NCI-H2029 (cell line): Measurements from ENCODE around the gene TEX10.
"Not testable (repeated sequence)": the region's sequence is repeated elsewhere in the genome, so short reads cannot be mapped to it uniquely, and the experiment has no call there.

Experiments
- DNase-seq: peaks from one replicate; lab custom pipeline; 2025; lab: John Stamatoyannopoulos, UW

Gene TEX10

GRCh38 chr9:100352727-100353505 lies at the start of gene TEX10:
Gene TEX10, minus strand, starts transcription at chr9:100352942. Its CDS starts 3,579 bp downstream, at chr9:100349363.
- DNase-seq: peak; percentile 86

GRCh38 chr9:100401042-100401441 lies 48.3 kb upstream of the TEX10 start:
- DNase-seq: no peak

- no peak for DNase-seq
Observed at GRCh38 chr9:100397529-100398266, 45.0 kb upstream of the TEX10 start.

- DNase-seq: no peak
Observed at GRCh38 chr9:100396769-100397168, 44.0 kb upstream of the TEX10 start.

- no peak for DNase-seq
Observed at GRCh38 chr9:100394816-100395215, 42.1 kb upstream of the TEX10 start.

GRCh38 chr9:100394032-100394695 lies 41.4 kb upstream of the TEX10 start:
- DNase-seq: no peak

- DNase-seq: not testable (repeated sequence)
Observed at GRCh38 chr9:100392989-100393388, 40.2 kb upstream of the TEX10 start.

- DNase-seq: no peak
Observed at GRCh38 chr9:100379862-100380261, 27.1 kb upstream of the TEX10 start.

- no peak for DNase-seq
Observed at GRCh38 chr9:100377015-100377414, 24.3 kb upstream of the TEX10 start.

GRCh38 chr9:100375658-100376057 lies 22.9 kb upstream of the TEX10 start:
- no peak for DNase-seq

- no peak for DNase-seq
Observed at GRCh38 chr9:100372648-100373047, 19.9 kb upstream of the TEX10 start.

GRCh38 chr9:100370064-100370723 lies 17.5 kb upstream of the TEX10 start:
- no peak for DNase-seq

GRCh38 chr9:100368672-100369071 lies 15.9 kb upstream of the TEX10 start:
- no peak for DNase-seq

- no peak for DNase-seq
Observed at GRCh38 chr9:100366121-100366520, 13.4 kb upstream of the TEX10 start.

GRCh38 chr9:100364013-100364412 lies 11.3 kb upstream of the TEX10 start:
- no peak for DNase-seq

- no peak for DNase-seq
Observed at GRCh38 chr9:100359057-100359456, 6.3 kb upstream of the TEX10 start.

- no peak for DNase-seq
Observed at GRCh38 chr9:100357501-100357900, 4.8 kb upstream of the TEX10 start.

GRCh38 chr9:100355561-100355960 lies 2.8 kb upstream of the TEX10 start:
- DNase-seq: peak; percentile 65

- DNase-seq: no peak
Observed at GRCh38 chr9:100354121-100354800, 1.5 kb upstream of the TEX10 start.

- no peak for DNase-seq
Observed at GRCh38 chr9:100352201-100352726, 478 bp downstream of the TEX10 start.

GRCh38 chr9:100351508-100351907 lies 1.2 kb downstream of the TEX10 start:
- no peak for DNase-seq
